OCI-LY1 (cell line): ENCODE measurements around the gene RGS8.

ENCODE experiments used
- EZH2 ChIP-seq: fragments of 200-600 bp; sonication (generic), shearing (Covaris generic); IDR thresholded peaks from 2 replicates; pipeline ENCODE4 v1.8.0; 2017; ENCODE audit warnings: borderline replicate concordance, mixed run types, mild to moderate bottlenecking, antibody characterized with exemption, low read length, moderate library complexity, mixed read lengths
- TF ChIP-seq, protein P1 (sequence below): fragments of 200-600 bp; sonication (generic), shearing (Covaris generic); IDR thresholded peaks from 2 replicates; pipeline ENCODE4 v1.5.1; 2017; ENCODE audit warnings: mild to moderate bottlenecking, antibody characterized with exemption, low read length, moderate library complexity, mixed read lengths

GRCh38 chr1:182719553-182719952, 35.2 kb upstream of the RGS8 start:
- TF ChIP-seq, protein P1, sequence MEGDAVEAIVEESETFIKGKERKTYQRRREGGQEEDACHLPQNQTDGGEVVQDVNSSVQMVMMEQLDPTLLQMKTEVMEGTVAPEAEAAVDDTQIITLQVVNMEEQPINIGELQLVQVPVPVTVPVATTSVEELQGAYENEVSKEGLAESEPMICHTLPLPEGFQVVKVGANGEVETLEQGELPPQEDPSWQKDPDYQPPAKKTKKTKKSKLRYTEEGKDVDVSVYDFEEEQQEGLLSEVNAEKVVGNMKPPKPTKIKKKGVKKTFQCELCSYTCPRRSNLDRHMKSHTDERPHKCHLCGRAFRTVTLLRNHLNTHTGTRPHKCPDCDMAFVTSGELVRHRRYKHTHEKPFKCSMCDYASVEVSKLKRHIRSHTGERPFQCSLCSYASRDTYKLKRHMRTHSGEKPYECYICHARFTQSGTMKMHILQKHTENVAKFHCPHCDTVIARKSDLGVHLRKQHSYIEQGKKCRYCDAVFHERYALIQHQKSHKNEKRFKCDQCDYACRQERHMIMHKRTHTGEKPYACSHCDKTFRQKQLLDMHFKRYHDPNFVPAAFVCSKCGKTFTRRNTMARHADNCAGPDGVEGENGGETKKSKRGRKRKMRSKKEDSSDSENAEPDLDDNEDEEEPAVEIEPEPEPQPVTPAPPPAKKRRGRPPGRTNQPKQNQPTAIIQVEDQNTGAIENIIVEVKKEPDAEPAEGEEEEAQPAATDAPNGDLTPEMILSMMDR, result no peak
- no peak for TF ChIP-seq EZH2
